ENCODE data around the gene TSKS.

DNA sequence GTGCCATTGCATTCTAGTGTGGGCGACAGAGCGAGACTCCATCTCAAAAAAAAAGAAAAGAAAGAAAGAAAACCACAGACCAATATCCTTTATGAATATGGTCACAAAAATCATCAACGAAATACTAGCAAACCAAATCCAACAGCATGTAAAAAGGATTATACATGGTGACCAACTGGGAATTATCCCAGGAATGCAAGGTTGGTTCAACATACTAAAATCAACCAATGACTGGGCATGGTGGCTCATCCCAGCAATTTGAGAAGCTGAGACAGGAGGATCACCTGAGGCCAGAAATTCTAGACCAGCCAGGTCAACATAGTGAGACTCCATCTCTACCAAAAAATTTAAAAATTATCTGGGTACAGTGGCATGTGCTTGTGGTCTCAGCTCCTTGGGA lies 7.2 kb downstream of the TSKS start:
- TF ChIP-seq, protein P1, sequence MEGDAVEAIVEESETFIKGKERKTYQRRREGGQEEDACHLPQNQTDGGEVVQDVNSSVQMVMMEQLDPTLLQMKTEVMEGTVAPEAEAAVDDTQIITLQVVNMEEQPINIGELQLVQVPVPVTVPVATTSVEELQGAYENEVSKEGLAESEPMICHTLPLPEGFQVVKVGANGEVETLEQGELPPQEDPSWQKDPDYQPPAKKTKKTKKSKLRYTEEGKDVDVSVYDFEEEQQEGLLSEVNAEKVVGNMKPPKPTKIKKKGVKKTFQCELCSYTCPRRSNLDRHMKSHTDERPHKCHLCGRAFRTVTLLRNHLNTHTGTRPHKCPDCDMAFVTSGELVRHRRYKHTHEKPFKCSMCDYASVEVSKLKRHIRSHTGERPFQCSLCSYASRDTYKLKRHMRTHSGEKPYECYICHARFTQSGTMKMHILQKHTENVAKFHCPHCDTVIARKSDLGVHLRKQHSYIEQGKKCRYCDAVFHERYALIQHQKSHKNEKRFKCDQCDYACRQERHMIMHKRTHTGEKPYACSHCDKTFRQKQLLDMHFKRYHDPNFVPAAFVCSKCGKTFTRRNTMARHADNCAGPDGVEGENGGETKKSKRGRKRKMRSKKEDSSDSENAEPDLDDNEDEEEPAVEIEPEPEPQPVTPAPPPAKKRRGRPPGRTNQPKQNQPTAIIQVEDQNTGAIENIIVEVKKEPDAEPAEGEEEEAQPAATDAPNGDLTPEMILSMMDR (IDR thresholded peaks at IDR 0.05) = no peak
- no peak for TF ChIP-seq POLR2A (IDR thresholded peaks at IDR 0.05)
- TF ChIP-seq POLR2AphosphoS5 (IDR thresholded peaks at IDR 0.05; ENCODE audit: insufficient read depth in 1 of 2, low read depth in 1 of 2) = no peak

Measured in vagina (tissue), 2 donors.